HepG2 (cell line): Measurements from ENCODE around the gene SOCS1. TPM values are rescaled to one million over a fixed set of nuclear protein-coding genes. Genes with fewer than 3 reads are reported as not detected.

Source experiments
- ATAC-seq: fragments of 200-7000 bp; cut with Tn5 transposase; 3 replicates; pipeline ENCODE4 v1.9.1; 2020; ENCODE audit warnings: mild to moderate bottlenecking, moderate library complexity
- BruUV-seq: library from RNA; stranded (reverse); fragments of 400-500 nt; replicated peaks from 2 replicates; lab custom pipeline; 2021; lab: Mats Ljungman, UMichigan
- CTCF ChIA-PET: fragments of 300-600 bp; formaldehyde crosslinking; extraction: SDS; loops from one replicate; lab custom pipeline; 2021; ENCODE audit warnings: low total read pairs, inconsistent platforms, low intra/inter-chr PET ratio; lab: Yijun Ruan, JAX
- POLR2A ChIA-PET: fragments of 350-600 bp; sonication (Branson Sonifier 250); formaldehyde crosslinking; loops from one replicate; lab custom pipeline; 2020; ENCODE audit warnings: antibody characterized with exemption, inconsistent platforms; lab: Yijun Ruan, JAX
- DNase-seq: peaks from one replicate; pipeline ENCODE4 v3.0.0-alpha.2; 2015; ENCODE audit warnings: low spot score
- FAIRE-seq: peaks from 3 replicates; lab custom pipeline; 2011; peaks lifted over from hg19 to GRCh38; lab: Jason Lieb, UNC
- H2AFZ ChIP-seq: one replicate; pipeline ENCODE4 v1.6.1; 2011; ENCODE audit warnings: low read length, inconsistent platforms
- H3K27ac ChIP-seq: fragments of 300-600 bp; 3 replicates; pipeline ENCODE4 v1.8.0; 2011; ENCODE audit warnings: mixed run types, mild to moderate bottlenecking, mixed read lengths, low read length, inconsistent platforms; ENCODE audit not compliant: insufficient read depth; ENCODE audit errors: extremely low read length
- H3K27me3 ChIP-seq, 2 experiments: fragments of 200-600 bp in 1 of 2; 2 replicates in 1 of 2; 3 replicates in 1 of 2; pipeline versions ENCODE4 v1.6.0 to v1.8.0; 2011; ENCODE audit warnings: low read length in 2 of 2, mild to moderate bottlenecking in 2 of 2, moderate library complexity in 2 of 2, inconsistent platforms in 1 of 2; ENCODE audit not compliant: insufficient read depth in 2 of 2, control insufficient read depth in 1 of 2
- H3K36me3 ChIP-seq, 2 experiments: fragments of 200-600 bp in 1 of 2; replicated peaks in 1 of 2; 2 replicates in 1 of 2; 3 replicates in 1 of 2; pipeline versions ENCODE4 v1.5.1 to v1.8.0; 2011; ENCODE audit warnings: low read length in 2 of 2, inconsistent platforms in 1 of 2; ENCODE audit not compliant: insufficient read depth in 2 of 2, control insufficient read depth in 1 of 2
- H3K4me1 ChIP-seq: 2 replicates; pipeline ENCODE4 v1.5.1; 2012; ENCODE audit warnings: low read length, inconsistent platforms; ENCODE audit not compliant: insufficient read depth
- H3K4me2 ChIP-seq: 2 replicates; pipeline ENCODE4 v1.6.0; 2011; ENCODE audit warnings: low read depth, low read length, inconsistent platforms
- H3K4me3 ChIP-seq, 3 experiments: fragments of 200-600 bp in 1 of 3; sonication (generic), shearing (Covaris generic) in 1 of 3; replicated peaks in 1 of 3; 2 replicates each; pipeline ENCODE4 v1.5.1; 2011 to 2016; ENCODE audit warnings: low read length in 3 of 3, inconsistent platforms in 2 of 3, low read depth in 2 of 3, mild to moderate bottlenecking in 2 of 3, control low read depth in 1 of 3, mixed read lengths in 1 of 3; ENCODE audit not compliant: insufficient read depth in 1 of 3
- H3K79me2 ChIP-seq: one replicate; pipeline ENCODE4 v1.6.1; 2011; ENCODE audit warnings: low read length, inconsistent platforms; ENCODE audit not compliant: insufficient read depth
- H3K9ac ChIP-seq: 2 replicates; pipeline ENCODE4 v1.6.0; 2011; ENCODE audit warnings: mild to moderate bottlenecking, low read depth, low read length, inconsistent platforms; ENCODE audit not compliant: insufficient read depth
- H3K9me3 ChIP-seq: 2 replicates; pipeline ENCODE4 v1.5.1; 2012; ENCODE audit warnings: mild to moderate bottlenecking, low read length
- H4K20me1 ChIP-seq: 2 replicates; pipeline ENCODE4 v1.6.0; 2011; ENCODE audit warnings: inconsistent platforms, mild to moderate bottlenecking, low read length, moderate library complexity; ENCODE audit not compliant: insufficient read depth
- ARID2 ChIP-seq: sonication (generic); formaldehyde crosslinking; IDR thresholded peaks from 2 replicates; pipeline ENCODE4 v1.8.1; 2022; ENCODE audit warnings: mild to moderate bottlenecking, missing genetic modification reagents, borderline replicate concordance
- DPF2 ChIP-seq: sonication (generic); formaldehyde crosslinking; IDR thresholded peaks from 2 replicates; pipeline ENCODE4 v1.4.0; 2020; ENCODE audit warnings: mild to moderate bottlenecking, low read depth, missing genetic modification reagents, borderline replicate concordance
- E2F1 ChIP-seq: sonication (generic); formaldehyde crosslinking; IDR thresholded peaks from 2 replicates; pipeline ENCODE4 v1.5.0; 2020; ENCODE audit warnings: missing genetic modification reagents
- MEIS2 ChIP-seq: sonication (generic); formaldehyde crosslinking; IDR thresholded peaks from 2 replicates; pipeline ENCODE4 v1.9.0; 2021; ENCODE audit warnings: mild to moderate bottlenecking, missing genetic modification reagents
- MXD3 ChIP-seq: IDR thresholded peaks from 2 replicates; pipeline ENCODE4 v1.6.1; 2016; ENCODE audit warnings: mild to moderate bottlenecking, missing biosample characterization, missing genetic modification reagents
- PATZ1 ChIP-seq: sonication (generic); formaldehyde crosslinking; IDR thresholded peaks from 2 replicates; pipeline ENCODE4 v1.4.0; 2020; ENCODE audit warnings: missing genetic modification reagents
- RNF2 ChIP-seq: fragments of 450-650 bp; conservative IDR thresholded peaks from 2 replicates; pipeline ENCODE4 v1.6.1; 2016; ENCODE audit warnings: low read depth
- SOX13 ChIP-seq, 3 experiments: fragments of 450-650 bp in 1 of 3; sonication (generic) in 1 of 3; formaldehyde crosslinking in 1 of 3; IDR thresholded peaks in 2 of 3; conservative IDR thresholded peaks in 1 of 3; 2 replicates each; pipeline versions ENCODE4 v1.5.0 to v1.6.1; 2016 to 2020; ENCODE audit warnings: antibody characterized with exemption in 1 of 3, mild to moderate bottlenecking in 1 of 3, missing compliant biosample characterization in 1 of 3, missing genetic modification reagents in 1 of 3, moderate library complexity in 1 of 3
- ZIK1 ChIP-seq: sonication (generic); formaldehyde crosslinking; IDR thresholded peaks from 2 replicates; pipeline ENCODE4 v1.5.0; 2020; ENCODE audit warnings: mild to moderate bottlenecking, low read depth, missing genetic modification reagents, borderline replicate concordance
- ZNF10 ChIP-seq: sonication (generic); formaldehyde crosslinking; IDR thresholded peaks from 2 replicates; pipeline ENCODE4 v1.4.0; 2020; ENCODE audit warnings: mild to moderate bottlenecking, low read depth, missing genetic modification reagents, borderline replicate concordance
- ZNF512B ChIP-seq: sonication (generic); formaldehyde crosslinking; IDR thresholded peaks from 2 replicates; pipeline ENCODE4 v1.5.1; 2020; ENCODE audit warnings: missing genetic modification reagents, mild to moderate bottlenecking, borderline replicate concordance
- WGBS: methylation state at CpG from one replicate; pipeline ENCODE4 v1.1.6; 2017; ENCODE audit warnings: low lambda C conversion rate; 5-methylcytosine and 5-hydroxymethylcytosine counted together
- in situ Hi-C: cut with HindIII; loops from 2 replicates; pipeline ENCODE4 v1.10.0; 2017; ENCODE audit warnings: low pct_unique_long_range_greater_than_20kb; ENCODE audit not compliant: extremely low pct_ligation_motif_present
- intact Hi-C: fragments of 100-400 bp; cut with micrococcal nuclease; formaldehyde crosslinking; loops from one replicate; pipeline ENCODE4 v1.10.0; 2022; ENCODE audit not compliant: unreplicated experiment
- polyA plus RNA-seq, 8 experiments: library from polyadenylated mRNA; depleted of rRNA in 3 of 8; stranded (reverse) in 7 of 8; unstranded in 1 of 8; fragments of >200 nt; fragmentation: Illumina TruSeq in 4 of 8; extraction: Trizol in 4 of 8; gene quantifications; 2 replicates each; pipeline versions ENCODE4 v1.2.1 to v1.2.3, GENCODE V29; 2011 to 2016; ENCODE audit warnings: low read depth in 4 of 8, missing spikeins in 1 of 8, mixed read lengths in 1 of 8; ENCODE audit not compliant: insufficient read depth in 1 of 8
- total RNA-seq, 5 experiments: library from RNA; depleted of rRNA; stranded (reverse); fragments of >200 nt; fragmentation: Illumina TruSeq; extraction: Trizol; gene quantifications; 2 replicates each; pipeline ENCODE4 v1.2.3, GENCODE V29; 2016; ENCODE audit warnings: low read depth in 1 of 5
- TF ChIP-seq, protein P1 (sequence below): sonication (generic); formaldehyde crosslinking; IDR thresholded peaks from 2 replicates; pipeline ENCODE4 v1.4.0; 2020; ENCODE audit warnings: mild to moderate bottlenecking, low read depth, missing genetic modification reagents

SOCS1 gene
- total and polyA plus RNA-seq, 2 of the 13 experiments (the other 11 are each of a cell fraction or from before 2014, with no cell fraction given), result 5.3 to 6.3 TPM

DNA sequence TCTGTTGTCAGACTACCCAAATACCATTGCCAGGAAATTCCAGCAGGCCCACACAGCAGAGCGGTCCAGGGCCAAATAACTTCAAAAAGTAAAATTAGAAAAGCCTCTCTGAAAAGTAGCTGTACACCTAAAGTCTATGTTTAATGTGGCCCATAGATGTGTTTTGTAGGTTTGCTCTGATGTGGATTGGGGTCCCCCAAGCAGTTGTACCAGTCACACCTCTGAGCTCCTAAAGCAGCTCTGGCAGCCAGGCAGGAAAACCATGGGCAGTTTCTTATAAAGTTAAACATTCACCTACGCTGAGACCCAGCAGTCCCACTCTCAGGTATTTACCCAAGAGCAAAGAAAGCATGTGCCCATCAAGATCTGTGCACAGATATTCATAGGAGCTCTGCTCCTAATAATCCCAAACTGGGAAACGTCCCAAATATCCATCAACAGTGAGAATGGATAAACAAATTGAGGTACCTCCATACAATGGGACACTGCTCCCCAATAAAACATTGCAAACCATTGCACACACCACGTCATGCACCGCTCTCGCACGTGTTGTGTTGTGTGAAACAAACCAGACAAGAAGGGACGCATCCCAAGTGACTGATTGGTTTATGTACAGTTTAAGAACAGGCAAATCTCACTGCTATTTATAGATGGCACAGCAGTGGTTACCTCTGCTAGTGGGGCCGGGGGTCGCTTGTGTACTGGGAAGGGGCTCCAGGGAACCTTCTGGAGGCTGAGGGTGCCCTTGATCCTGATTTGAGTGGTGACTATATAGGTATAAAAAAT is 40.9 kb upstream of the SOCS1 start (continued):
- 0 out of 2 replicates have a peak, but pooled peaks have one; percentile 62 for TF ChIP-seq MEIS2 (CRISPR knock-in tag)
- 0 out of 2 replicates have a peak, but pooled peaks have one; percentile 50 for TF ChIP-seq E2F1

- Histone ChIP-seq H3K9me3 (no peaks in the 10 kb centered on the region), H3K36me3 (no peaks in the 10 kb centered on the region), H3K27ac (peak overlapping the region; percentile 68), H4K20me1 (no peaks in the 10 kb centered on the region), H3K9ac (peak overlapping the region; percentile 48), H2AFZ (no peak overlapping the region), H3K4me2 (peak overlapping the region; percentile 80), H3K27me3 (no peaks in the 10 kb centered on the region), H3K79me2 (no peaks in the 10 kb centered on the region), H3K4me1 (peaks cover 98% of the 10 kb centered on the region), H3K4me3 (peak overlapping the region in 2 of 3 experiments; percentile 15 to 67; a peak in 3 of 6 replicates)
- intact Hi-C loops, result loop anchor here (2.0 to 5.0 kb wide), 4 partner anchors 16 to 189 kb away; partner anchors contain the start of genes PRM1 and SOCS1
- WGBS, result 2% methylated on average over 3 of the region's 3 CpGs
- CTCF ChIA-PET, result no interaction called here
- no peak for DNase-seq
- FAIRE-seq, result no peak
- BruUV-seq, result no TSS peak
- POLR2A ChIA-PET, result interaction anchor here (0.7 to 6.2 kb wide), 19 partner anchors 8 to 91 kb away, joined by 3 to 167 read pairs (median 8); partner anchors contain the start of genes PRM1, PRM2, PRM3 and SOCS1
- in situ Hi-C loops, result no loop called here
- ATAC-seq, result no peak
- TF ChIP-seq RNF2 (no peak), ZNF10 (no peak), SOX13 (IDR thresholded peaks at IDR 0.05) (no peak), SOX13 (CRISPR knock-in tag; conservative IDR thresholded peaks at IDR 0.05 in 1 of 2, IDR thresholded peaks at IDR 0.05 in 1 of 2) (0 out of 4 replicates have a peak, but pooled peaks of 1 of the 2 experiments have one; percentile 3), MXD3 (CRISPR knock-in tag) (no peak), PATZ1 (CRISPR knock-in tag) (peak; percentile 54; the same call in 1 of the 2 replicates), ZNF512B (CRISPR knock-in tag) (no peak), DPF2 (no peak), ARID2 (CRISPR knock-in tag) (0 out of 2 replicates have a peak, but pooled peaks have one; percentile 19), ZIK1 (CRISPR knock-in tag) (0 out of 2 replicates have a peak, but pooled peaks have one; percentile 11)
- TF ChIP-seq, protein P1, sequence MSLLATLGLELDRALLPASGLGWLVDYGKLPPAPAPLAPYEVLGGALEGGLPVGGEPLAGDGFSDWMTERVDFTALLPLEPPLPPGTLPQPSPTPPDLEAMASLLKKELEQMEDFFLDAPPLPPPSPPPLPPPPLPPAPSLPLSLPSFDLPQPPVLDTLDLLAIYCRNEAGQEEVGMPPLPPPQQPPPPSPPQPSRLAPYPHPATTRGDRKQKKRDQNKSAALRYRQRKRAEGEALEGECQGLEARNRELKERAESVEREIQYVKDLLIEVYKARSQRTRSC (CRISPR knock-in tag), result 0 out of 2 replicates have a peak, but pooled peaks have one; percentile 29
These were observed 40.3 kb upstream of the SOCS1 start for GRCh38 chr16:11296351-11296705.
